ENCODE measurements around the gene FAM83E. TPM values are rescaled to one million over a fixed set of nuclear protein-coding genes. Genes with fewer than 3 reads are reported as not detected.

FAM83E gene
- total RNA-seq, 1 donor from 2014 or later, result not detected

- Histone ChIP-seq H3K36me3 (no peaks in the 10 kb centered on the region), H3K4me3 (no peak overlapping the region), H3K9me3 (no peaks in the 10 kb centered on the region), H3K27ac (no peak overlapping the region), H3K4me1 (no peaks in the 10 kb centered on the region), H3K27me3 (no peaks in the 10 kb centered on the region)
- TF ChIP-seq, protein P1, sequence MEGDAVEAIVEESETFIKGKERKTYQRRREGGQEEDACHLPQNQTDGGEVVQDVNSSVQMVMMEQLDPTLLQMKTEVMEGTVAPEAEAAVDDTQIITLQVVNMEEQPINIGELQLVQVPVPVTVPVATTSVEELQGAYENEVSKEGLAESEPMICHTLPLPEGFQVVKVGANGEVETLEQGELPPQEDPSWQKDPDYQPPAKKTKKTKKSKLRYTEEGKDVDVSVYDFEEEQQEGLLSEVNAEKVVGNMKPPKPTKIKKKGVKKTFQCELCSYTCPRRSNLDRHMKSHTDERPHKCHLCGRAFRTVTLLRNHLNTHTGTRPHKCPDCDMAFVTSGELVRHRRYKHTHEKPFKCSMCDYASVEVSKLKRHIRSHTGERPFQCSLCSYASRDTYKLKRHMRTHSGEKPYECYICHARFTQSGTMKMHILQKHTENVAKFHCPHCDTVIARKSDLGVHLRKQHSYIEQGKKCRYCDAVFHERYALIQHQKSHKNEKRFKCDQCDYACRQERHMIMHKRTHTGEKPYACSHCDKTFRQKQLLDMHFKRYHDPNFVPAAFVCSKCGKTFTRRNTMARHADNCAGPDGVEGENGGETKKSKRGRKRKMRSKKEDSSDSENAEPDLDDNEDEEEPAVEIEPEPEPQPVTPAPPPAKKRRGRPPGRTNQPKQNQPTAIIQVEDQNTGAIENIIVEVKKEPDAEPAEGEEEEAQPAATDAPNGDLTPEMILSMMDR (IDR thresholded peaks at IDR 0.05), result no peak
- DNase-seq (ENCODE audit: low spot score in 2 of 2), result no peak
- intact Hi-C loops (cut with DNase I), result no loop called here
Observed at GRCh38 chr19:48595833-48596232, 19.0 kb downstream of the FAM83E start.

GRCh38 chr19:48595171-48595570 lies 19.7 kb downstream of the FAM83E start:
- Histone ChIP-seq H3K4me1 (no peaks in the 10 kb centered on the region), H3K36me3 (no peaks in the 10 kb centered on the region), H3K9me3 (no peaks in the 10 kb centered on the region), H3K27ac (no peak overlapping the region), H3K4me3 (no peak overlapping the region), H3K27me3 (no peaks in the 10 kb centered on the region)
- intact Hi-C loops (cut with DNase I), result no loop called here
- DNase-seq (ENCODE audit: low spot score in 2 of 2), result no peak
- TF ChIP-seq, protein P1 (IDR thresholded peaks at IDR 0.05), result no peak

GRCh38 chr19:48591021-48591420 lies 23.9 kb downstream of the FAM83E start:
- intact Hi-C loops (cut with DNase I), result no loop called here
- Histone ChIP-seq H3K9me3 (no peaks in the 10 kb centered on the region), H3K4me3 (no peak overlapping the region), H3K27ac (no peak overlapping the region), H3K4me1 (peaks cover 0 to 4% of the 10 kb centered on the region in 2 donors), H3K36me3 (no peaks in the 10 kb centered on the region), H3K27me3 (no peaks in the 10 kb centered on the region)
- no peak for DNase-seq (ENCODE audit: low spot score in 2 of 2)
- TF ChIP-seq, protein P1 (IDR thresholded peaks at IDR 0.05), result no peak

DNA sequence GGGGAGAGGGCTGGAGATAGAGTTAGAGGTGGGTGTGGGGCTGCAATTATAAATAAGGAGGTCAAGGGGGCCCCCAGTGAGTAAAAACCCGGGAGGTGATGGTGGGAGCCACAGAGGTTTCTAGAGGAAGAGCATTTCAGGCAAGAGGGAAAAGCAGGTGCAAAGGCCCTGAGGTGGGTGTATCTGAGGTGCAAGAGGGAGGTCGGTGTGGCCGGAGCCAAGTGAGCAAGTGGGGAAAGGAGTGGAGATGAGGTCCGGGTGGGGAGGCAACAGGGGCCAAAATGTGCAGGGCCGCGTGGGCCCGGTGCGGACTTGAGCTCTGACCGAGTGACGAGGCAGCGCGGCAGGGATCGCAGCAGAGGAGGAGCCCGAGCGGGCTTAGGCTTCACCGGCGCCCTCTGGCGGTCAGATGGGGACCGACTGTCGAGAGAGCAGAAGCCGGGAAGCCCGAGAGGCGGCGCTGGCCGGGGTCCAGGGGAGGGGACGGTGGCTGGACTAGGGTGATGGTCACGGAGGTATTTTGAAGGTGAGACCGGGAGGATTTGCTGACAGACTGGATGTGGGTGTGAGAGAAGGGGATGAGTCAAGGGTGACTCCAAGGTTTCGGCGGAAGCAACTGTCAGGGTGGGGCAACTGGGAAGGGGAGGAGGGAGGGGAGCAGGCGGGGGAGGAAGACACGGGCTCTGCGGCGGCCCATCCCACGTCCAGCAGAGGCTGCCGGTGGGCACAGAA lies 26.0 kb downstream of the FAM83E start:
- peak overlapping the region; percentile 43 to 51 for H3K4me3 ChIP-seq
- no peaks in the 10 kb centered on the region for H3K9me3 ChIP-seq
- H3K27ac ChIP-seq, result no peak overlapping the region
- H3K4me1 ChIP-seq, result peaks cover 0 to 7% of the 10 kb centered on the region in 2 donors
- TF ChIP-seq, protein P1 (IDR thresholded peaks at IDR 0.05), result peak; percentile 89 to 95 (median 94)
- DNase-seq (ENCODE audit: low spot score in 2 of 2), result peak; percentile 40 to 92
- H3K27me3 ChIP-seq, result no peaks in the 10 kb centered on the region
- intact Hi-C loops (cut with DNase I), result loop anchor here (2.0 kb wide), 1 partner anchor 30 kb away; the partner anchor contains the start of genes RPL18 and SPHK2
- no peaks in the 10 kb centered on the region for H3K36me3 ChIP-seq

GRCh38 chr19:48587387-48587786 lies 27.5 kb downstream of the FAM83E start:
- DNase-seq (ENCODE audit: low spot score in 2 of 2), result no peak
- no peak overlapping the region for H3K27ac ChIP-seq
- TF ChIP-seq, protein P1 (IDR thresholded peaks at IDR 0.05), result no peak
- peaks cover 0 to 8% of the 10 kb centered on the region in 2 donors for H3K4me1 ChIP-seq
- H3K9me3 ChIP-seq, result no peaks in the 10 kb centered on the region
- H3K4me3 ChIP-seq, result no peak overlapping the region
- no peaks in the 10 kb centered on the region for H3K27me3 ChIP-seq
- H3K36me3 ChIP-seq, result no peaks in the 10 kb centered on the region
- intact Hi-C loops (cut with DNase I), result no loop called here

All from ascending aorta (tissue), 2 donors.